ENCODE measurements around the gene HECW1. TPM values are rescaled to one million over a fixed set of nuclear protein-coding genes. Genes with fewer than 3 reads are reported as not detected.
"Not testable (repeated sequence)": the region's sequence is repeated elsewhere in the genome, so short reads cannot be mapped to it uniquely, and the experiment has no call there.

The HECW1 gene
- total RNA-seq, 3 donors from 2014 or later: 0.48 to 1.9 (median 0.66) TPM

GRCh38 chr7:43211286-43211685 lies 98.8 kb downstream of the HECW1 start:
- Histone ChIP-seq H3K4me1 (no peaks in the 10 kb centered on the region), H3K27me3 (no peaks in the 10 kb centered on the region), H3K27ac (no peak overlapping the region), H3K36me3 (no peaks in the 10 kb centered on the region), H3K9me3 (no peaks in the 10 kb centered on the region), H3K4me3 (no peak overlapping the region)
- DNase-seq (ENCODE audit: low spot score in 2 of 2): no peak
- no peak for TF ChIP-seq POLR2A (IDR thresholded peaks at IDR 0.05)
- no peak for TF ChIP-seq CTCF (IDR thresholded peaks at IDR 0.05)
- no peak for TF ChIP-seq POLR2AphosphoS5 (IDR thresholded peaks at IDR 0.05)
- intact Hi-C loops (cut with DNase I; ENCODE audit: low total_unique reads): no loop called here

- H3K36me3 ChIP-seq: no peaks in the 10 kb centered on the region
- H3K4me1 ChIP-seq: no peaks in the 10 kb centered on the region
- TF ChIP-seq POLR2AphosphoS5 (IDR thresholded peaks at IDR 0.05): no peak
- no peak for TF ChIP-seq CTCF (IDR thresholded peaks at IDR 0.05)
- no peak for TF ChIP-seq POLR2A (IDR thresholded peaks at IDR 0.05)
- intact Hi-C loops (cut with DNase I; ENCODE audit: low total_unique reads): no loop called here
- no peak overlapping the region for H3K4me3 ChIP-seq
- no peaks in the 10 kb centered on the region for H3K9me3 ChIP-seq
- DNase-seq (ENCODE audit: low spot score in 2 of 2): no peak
- no peak overlapping the region for H3K27ac ChIP-seq
- H3K27me3 ChIP-seq: no peaks in the 10 kb centered on the region
These were observed 99.2 kb downstream of the HECW1 start for GRCh38 chr7:43211693-43212092.

DNA sequence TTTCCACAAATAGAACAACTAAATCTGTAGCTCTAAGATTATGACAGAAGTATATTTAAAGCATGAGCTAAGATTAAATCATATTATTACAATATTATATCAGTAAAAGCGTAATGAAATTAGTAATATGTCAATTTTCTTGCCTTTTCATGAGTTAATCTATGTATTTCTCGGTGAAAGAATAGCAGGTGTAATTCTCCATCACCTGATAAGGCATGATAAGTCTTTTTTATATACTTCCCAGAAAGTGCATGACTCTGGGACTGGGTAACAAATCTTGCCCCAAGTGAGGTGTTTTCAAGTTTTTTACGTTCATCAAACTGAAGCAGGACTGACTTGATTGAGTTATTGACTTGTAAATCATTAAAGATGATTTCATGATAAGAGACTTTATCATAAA lies 100.5 kb downstream of the HECW1 start:
- Histone ChIP-seq H3K4me3 (no peak overlapping the region), H3K4me1 (no peaks in the 10 kb centered on the region), H3K36me3 (no peaks in the 10 kb centered on the region), H3K9me3 (no peaks in the 10 kb centered on the region), H3K27ac (no peak overlapping the region), H3K27me3 (no peaks in the 10 kb centered on the region)
- no peak for DNase-seq (ENCODE audit: low spot score in 2 of 2)
- intact Hi-C loops (cut with DNase I; ENCODE audit: low total_unique reads): no loop called here
- TF ChIP-seq POLR2A (IDR thresholded peaks at IDR 0.05) (no peak), CTCF (IDR thresholded peaks at IDR 0.05) (no peak), POLR2AphosphoS5 (IDR thresholded peaks at IDR 0.05) (no peak)

- no peak for DNase-seq (ENCODE audit: low spot score in 2 of 2)
- TF ChIP-seq POLR2A (IDR thresholded peaks at IDR 0.05): no peak
- TF ChIP-seq CTCF (IDR thresholded peaks at IDR 0.05): no peak
- no peak for TF ChIP-seq POLR2AphosphoS5 (IDR thresholded peaks at IDR 0.05)
- no peak overlapping the region for H3K4me3 ChIP-seq
- no peaks in the 10 kb centered on the region for H3K4me1 ChIP-seq
- intact Hi-C loops (cut with DNase I; ENCODE audit: low total_unique reads): no loop called here
- no peak overlapping the region for H3K27ac ChIP-seq
- no peaks in the 10 kb centered on the region for H3K9me3 ChIP-seq
- H3K36me3 ChIP-seq: no peaks in the 10 kb centered on the region
- H3K27me3 ChIP-seq: no peaks in the 10 kb centered on the region
These were observed 102.6 kb downstream of the HECW1 start for GRCh38 chr7:43215061-43215460.

DNA sequence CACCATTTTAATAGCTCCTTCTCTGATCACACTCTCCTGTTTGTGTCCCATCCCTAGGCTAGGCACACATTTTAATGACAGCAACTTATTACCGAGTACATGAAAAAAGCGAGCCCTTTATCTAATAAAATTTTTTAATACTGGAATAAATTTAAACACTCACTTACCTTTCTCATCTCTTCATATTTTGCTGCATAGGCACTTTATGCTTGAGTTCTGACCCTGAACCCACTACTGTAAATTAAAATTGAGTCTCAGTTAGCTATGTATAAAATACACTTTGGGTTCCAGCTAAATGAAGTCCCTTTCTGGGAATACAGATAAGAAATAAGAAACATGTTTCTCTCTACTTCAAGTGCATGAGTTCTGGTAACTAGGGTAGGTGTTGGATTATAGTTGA lies 104.6 kb downstream of the HECW1 start:
- no peak overlapping the region for H3K4me3 ChIP-seq
- no peaks in the 10 kb centered on the region for H3K27me3 ChIP-seq
- H3K27ac ChIP-seq: no peak overlapping the region
- no peak for TF ChIP-seq POLR2A (IDR thresholded peaks at IDR 0.05)
- TF ChIP-seq CTCF (IDR thresholded peaks at IDR 0.05): no peak
- no peak for TF ChIP-seq POLR2AphosphoS5 (IDR thresholded peaks at IDR 0.05)
- H3K36me3 ChIP-seq: no peaks in the 10 kb centered on the region
- DNase-seq (ENCODE audit: low spot score in 2 of 2): no peak
- no peaks in the 10 kb centered on the region for H3K9me3 ChIP-seq
- no peaks in the 10 kb centered on the region for H3K4me1 ChIP-seq
- intact Hi-C loops (cut with DNase I; ENCODE audit: low total_unique reads): no loop called here

- intact Hi-C loops (cut with DNase I; ENCODE audit: low total_unique reads); DNase-seq (ENCODE audit: low spot score in 2 of 2); H3K27me3 ChIP-seq; H3K27ac ChIP-seq; H3K4me1 ChIP-seq; H3K4me3 ChIP-seq; H3K36me3 ChIP-seq; H3K9me3 ChIP-seq: not testable (repeated sequence)
These were observed 106.5 kb downstream of the HECW1 start for GRCh38 chr7:43218901-43219300.

Measured in breast epithelium (tissue), 4 donors.